Fibroblast of skin of scalp (primary cell): ENCODE data around the gene OR8D2. TPM values are rescaled to one million over a fixed set of nuclear protein-coding genes. Genes with fewer than 3 reads are reported as not detected.

ENCODE experiments used
- DNase-seq: peaks from one replicate; pipeline ENCODE4 v3.0.0-alpha.2; 2013
- polyA plus RNA-seq, 2 experiments: library from polyadenylated mRNA; unstranded; fragments of 120-200 nt; gene quantifications; one replicate each; pipeline ENCODE4 v1.2.1, GENCODE V29; 2013; ENCODE audit not compliant: insufficient read length in 2 of 2

The OR8D2 gene, protein sequence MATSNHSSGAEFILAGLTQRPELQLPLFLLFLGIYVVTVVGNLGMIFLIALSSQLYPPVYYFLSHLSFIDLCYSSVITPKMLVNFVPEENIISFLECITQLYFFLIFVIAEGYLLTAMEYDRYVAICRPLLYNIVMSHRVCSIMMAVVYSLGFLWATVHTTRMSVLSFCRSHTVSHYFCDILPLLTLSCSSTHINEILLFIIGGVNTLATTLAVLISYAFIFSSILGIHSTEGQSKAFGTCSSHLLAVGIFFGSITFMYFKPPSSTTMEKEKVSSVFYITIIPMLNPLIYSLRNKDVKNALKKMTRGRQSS
- not detected for polyA plus RNA-seq (2013, experiment 1 of 2; ENCODE audit: insufficient read length)
- not detected for polyA plus RNA-seq (2013, experiment 2 of 2; ENCODE audit: insufficient read length)

DNA sequence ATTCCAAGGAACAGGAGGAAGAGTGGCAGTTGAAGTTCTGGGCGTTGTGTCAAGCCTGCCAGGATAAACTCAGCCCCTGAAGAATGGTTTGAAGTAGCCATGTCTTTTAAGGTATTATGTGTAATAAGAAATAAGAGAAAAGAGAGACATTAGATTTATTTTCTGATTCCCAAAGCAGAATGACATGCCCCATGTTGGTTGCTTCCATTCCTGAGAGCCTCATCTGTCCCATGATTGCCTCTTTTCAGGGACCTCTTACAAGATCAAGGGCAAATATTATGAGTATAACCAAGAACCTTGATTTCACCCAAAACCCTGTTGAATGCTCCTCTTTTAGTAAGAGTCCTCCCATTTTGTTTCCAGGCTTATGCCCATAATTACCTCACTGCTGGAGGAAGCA is at the start of gene OR8D2:
OR8D2 (minus strand) TSS at position 101 of the 400 bp plus-strand sequence; CDS start at position 101, 0 bp downstream.
- no peak for DNase-seq

DNA sequence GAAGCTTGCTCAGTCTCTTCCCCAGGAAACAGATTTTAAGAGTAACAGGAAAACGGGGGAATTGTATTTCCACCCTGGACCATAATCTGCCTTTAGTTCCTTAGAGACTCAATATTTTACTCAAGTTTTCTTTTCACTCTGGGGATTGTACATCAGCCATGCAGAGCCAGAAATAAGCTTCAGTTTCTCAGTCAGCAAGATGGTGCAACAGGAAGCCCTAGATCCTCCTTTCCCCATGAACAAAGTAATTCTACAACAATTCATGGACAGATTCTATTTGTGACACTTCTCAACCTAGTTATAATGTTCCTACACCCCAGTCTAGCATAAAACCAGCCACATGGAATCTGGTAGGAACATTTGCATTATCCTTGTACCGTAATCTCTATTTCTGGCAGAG is 39.6 kb upstream of the OR8D2 start:
- no peak for DNase-seq

DNA sequence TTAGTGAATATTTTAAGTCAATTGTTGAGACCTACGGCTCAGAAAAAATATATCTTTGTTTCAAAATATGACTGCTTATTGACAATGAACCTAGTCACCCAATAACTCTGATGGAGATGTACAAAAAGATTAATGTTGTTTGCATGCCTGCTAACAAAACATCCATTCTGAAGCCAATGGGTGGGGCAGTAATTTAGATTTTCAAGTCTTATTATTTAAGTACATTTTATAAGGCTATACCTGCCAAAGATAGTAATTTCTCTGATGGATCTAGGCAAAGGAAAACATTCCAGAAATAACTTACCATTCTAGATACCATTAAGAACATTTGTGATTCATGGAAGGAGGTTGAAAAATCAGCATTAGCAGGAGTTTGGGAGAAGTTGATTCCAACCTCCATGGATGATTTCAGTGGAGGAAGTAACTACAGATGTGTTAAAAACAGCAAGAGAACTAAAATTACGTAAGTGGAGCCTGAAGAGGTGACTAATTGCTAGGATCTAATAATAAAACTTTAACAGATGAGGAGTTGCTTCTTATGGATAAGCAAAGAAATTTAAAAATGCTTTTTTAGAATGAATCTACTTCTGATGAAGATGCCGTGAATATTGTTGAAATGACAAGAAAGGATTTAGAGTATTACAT is 26.4 kb upstream of the OR8D2 start:
- DNase-seq = no peak

DNA sequence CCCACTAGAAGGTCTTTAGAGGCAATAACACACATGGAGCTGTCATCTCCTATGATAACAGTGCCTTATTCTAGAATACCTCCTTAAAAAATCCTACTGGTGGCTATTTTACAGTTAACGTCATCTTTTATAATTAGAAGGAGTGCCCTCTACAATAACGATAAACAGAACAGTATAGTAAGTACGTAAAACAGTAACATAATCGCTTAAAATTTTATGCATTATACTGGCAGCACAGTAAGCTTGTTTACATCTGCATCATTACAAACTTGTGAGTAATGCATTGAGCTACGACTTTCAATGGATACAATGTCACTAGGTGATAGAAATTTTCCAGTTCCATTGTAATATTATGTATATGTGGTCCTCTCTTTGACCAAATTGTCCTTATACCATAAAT is 24.3 kb upstream of the OR8D2 start:
- no peak for DNase-seq

DNA sequence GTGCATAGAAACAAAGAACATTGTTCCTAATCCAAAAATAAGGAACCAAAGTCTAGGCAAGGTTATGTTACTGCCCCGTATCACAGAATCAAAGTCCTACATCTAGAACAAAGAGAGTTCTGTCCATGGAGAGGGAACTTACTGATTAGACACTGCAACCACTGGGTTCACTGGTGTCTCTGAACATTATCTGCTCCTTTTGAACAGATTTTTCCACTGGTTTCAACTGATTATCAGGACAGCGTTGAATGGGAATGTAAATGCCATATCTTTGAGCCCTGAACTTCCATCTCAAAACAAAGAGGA is 20.1 kb upstream of the OR8D2 start:
- DNase-seq = no peak

DNA sequence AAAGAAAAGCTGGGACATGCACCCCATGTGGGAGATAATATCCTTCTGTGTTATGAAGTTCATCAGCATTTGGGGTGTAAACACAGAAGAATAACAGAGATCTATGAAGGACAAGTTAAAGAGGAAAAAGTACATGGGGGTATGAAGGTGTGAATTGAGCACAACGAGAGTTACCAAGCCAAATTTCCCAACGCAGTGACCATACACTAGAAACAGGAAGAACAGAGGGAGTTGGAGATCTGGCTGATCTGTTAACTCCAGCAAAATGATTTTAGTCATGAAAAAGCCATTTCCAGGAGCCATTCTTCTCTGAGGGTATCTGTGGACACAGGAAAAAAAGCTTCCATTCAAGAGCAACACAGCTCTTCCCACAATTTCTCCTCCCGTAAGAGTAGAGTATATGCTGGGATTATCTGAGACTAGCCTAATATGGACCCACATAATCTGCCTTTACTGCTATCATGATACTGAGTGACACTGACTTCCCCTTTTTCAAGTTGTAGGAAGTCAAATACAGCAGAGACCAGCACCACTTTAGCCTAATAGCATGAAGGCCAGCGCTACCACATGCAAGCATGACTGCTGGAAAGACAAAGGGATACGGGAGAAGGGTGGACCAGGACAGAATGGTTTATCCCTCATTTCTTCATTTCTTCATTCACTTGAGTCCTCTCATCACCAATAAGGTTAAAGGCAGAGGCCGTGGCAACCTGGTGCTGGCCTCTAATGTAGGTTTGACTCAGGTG is 19.6 kb upstream of the OR8D2 start:
- no peak for DNase-seq

DNA sequence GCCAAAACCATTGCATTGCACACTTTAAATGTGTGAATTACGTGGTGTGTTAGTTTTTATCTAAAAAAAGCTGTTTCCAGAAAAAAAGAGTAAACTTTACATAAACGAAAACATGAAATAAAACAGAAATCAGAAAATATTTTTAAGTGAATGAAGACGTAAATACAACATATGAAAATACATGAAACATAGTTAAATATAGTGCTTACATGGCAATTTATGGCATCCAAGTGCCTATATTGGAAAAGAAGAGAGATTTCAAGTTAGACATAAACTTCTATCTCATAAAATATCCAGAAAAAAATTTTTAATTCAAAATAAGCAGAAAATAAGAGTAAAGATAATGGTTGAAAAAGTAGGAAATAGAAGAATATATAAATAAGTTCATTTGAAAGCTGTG is 11.9 kb upstream of the OR8D2 start:
- no peak for DNase-seq

DNA sequence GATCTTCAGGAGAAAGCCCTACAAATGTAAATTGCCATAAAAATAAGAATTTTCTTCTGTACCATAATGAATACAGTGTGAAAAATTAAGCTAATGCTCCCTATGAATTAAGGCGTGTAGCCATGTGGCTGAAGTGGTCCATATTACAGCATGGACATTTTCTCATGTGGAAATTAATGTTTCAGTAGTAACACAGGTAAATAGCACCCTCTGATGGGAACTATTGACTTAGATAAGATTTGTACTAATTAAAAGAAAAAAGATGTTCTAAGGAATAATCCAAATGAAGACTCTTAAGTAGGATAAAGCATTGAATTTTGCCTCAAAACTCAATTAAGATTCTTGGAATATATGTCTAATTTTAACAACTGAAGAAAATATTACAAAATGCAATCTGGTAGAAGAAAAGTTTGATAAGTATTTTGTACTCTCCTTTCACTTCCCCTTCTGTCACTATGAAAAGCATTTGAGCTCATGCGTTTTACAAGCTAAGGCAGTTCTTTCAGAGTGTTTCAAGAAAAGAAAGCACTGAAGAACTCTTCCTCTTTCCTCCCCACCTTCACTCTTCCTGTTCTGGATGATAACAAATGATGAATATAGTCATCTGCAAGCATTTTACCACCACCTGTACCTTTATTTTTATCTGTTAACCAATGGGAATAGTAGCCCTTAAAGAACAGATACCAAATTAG is 9.9 kb upstream of the OR8D2 start:
- no peak for DNase-seq

DNA sequence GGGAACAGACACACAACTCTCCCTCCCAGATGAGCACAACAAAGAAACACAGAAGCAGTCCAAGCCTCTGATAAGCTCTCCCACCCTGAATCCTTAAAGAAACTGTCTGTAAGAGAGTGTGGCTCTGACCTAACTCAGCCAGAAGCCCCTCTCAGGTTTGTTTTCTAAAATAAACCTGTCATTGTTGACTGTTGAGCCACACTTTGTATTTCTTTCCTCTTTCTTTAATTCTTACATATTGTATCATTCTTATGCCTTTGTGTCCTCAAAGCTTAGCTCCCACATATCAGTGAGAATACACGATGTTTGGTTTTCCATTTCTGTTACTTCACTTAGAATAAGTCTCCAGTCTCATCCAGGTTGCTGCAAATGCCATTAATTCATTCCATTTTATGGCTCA is 7.8 kb upstream of the OR8D2 start:
- DNase-seq = no peak

DNA sequence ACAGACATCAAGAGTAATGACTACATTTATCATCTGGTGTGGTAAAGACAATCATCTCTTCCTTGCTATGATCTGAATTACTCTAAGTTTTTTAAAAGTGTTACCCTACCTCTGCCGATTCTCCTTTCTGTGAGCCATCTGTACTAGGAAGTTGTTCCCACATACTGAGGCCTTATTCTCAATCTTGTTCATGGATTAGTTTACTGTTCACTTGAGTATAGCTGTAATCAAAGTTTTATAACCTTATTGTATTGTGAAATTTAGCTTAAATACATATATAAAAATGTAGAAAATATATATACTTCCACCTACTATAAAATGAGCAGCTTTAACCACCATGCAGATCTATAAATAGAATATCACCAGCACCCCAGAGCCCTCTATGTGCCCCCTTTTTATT is 2.4 kb upstream of the OR8D2 start:
- DNase-seq = no peak

DNA sequence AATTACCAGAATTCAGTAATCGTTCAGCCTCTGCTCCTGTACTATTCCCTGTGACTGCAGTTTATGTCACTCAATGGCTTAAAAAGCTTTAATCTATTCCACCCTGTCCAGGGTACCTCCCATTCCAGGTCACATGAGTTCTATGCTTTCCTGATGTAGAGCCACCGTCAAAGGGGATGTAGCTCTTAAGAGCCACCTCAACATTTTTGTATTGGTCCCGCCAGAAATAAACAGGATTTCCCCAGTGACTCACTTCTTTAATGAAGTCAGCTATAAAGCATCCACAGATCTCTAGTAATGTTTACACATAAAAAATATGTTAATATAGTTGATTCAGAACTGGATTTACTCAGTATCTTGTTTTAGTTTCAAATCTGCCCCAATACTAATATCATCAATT is 4.9 kb downstream of the OR8D2 start:
- DNase-seq = no peak

DNA sequence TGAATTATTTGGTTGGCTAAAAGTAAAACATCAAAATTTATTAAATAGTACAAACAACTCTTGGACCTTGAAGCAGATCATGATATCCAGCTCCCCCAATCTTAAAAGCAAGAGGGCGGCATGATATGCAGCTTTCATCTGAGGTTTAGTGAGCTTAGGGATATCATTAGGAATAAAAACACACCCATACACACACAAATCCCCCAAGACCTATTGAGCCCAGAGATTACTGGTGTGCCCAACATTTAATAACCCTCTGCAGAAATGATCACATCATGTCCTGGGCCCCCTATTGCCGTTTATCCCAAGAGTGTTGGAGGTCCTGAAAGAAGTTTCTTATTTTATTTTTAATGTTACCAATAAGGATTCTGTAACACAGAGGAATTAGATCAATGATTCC is 6.1 kb downstream of the OR8D2 start, which contains the start of gene OR8D1:
OR8D1 (minus strand) TSS at position 101 of the 400 bp plus-strand sequence. CDS start 3,183 bp downstream, outside the sequence.
- no peak for DNase-seq

DNA sequence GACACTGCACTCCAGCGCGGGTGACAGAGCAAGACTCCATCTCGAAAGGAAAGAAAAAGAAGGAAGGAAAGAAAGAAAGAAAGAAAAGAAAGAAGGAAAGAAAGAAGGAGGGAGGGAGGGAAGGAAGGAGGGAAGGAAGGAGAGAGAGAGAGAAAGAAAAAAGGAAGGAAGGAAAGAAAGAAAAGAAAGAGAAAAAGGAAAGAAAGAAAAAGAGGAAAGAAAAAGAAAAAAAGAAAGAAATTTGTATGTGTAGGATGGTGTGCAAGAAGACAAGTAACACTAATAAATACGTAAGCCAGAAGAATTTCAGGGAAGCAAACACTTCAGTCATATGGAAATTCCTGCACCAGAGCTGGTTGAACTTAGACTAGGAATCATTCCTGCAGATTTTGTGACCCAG is 6.9 kb downstream of the OR8D2 start:
- DNase-seq = no peak

DNA sequence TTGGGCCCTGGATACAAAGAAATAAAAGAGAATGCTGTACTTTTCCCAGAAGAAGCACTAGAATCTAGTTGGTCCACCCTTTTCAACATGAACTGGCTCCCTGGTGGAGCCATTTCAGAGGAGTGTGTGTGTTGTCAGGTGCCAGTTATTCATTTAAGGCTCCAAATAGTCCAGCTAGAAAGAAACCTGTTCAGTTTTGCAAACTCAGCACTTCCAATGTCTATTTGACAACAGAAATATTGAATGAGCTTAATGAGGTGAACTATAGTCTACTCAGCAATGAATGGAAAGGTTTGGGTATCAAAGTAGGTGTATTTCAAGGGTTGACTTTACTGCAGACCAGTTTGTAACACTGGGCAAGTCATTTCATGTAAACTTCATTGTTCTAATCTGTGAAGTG is 8.3 kb downstream of the OR8D2 start:
- DNase-seq = no peak

DNA sequence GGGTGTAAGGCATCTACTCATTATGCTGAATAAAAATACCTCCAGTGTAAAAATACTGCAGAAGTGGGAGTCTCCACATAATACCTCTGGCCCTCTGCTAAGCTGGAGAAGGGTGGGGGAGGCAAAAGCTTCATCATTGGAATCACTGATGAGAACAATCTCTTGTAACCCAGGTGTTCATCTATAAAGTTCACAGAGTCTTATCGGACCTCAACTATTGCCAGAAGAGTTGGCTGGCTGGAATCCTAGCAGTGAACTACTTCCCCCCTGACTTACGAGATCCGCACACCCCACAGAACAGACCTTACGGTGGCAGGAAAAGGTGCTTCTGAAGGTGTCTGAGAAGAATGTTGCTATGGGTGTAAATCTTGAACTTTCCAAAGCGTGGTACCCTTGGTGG is 8.7 kb downstream of the OR8D2 start:
- DNase-seq = no peak

DNA sequence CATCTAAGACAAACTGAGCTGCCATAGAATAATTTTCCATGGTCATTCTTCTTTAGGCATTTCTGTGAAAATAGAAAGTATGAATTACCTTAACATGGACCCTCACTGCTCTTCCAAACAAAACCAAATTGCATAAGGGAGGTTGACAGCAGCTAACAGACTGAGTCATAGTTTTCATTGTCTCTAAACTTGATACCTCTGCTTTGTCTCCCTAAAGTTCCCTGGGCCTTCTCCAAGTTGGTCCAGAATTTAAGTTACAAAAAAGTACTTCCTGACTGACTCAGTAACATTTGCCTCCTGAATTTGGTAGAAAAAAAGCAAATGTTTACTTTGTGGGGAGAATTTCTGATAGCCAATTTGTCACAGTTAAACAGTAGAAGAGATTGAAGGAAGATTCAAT is 9.3 kb downstream of the OR8D2 start:
- DNase-seq = no peak

DNA sequence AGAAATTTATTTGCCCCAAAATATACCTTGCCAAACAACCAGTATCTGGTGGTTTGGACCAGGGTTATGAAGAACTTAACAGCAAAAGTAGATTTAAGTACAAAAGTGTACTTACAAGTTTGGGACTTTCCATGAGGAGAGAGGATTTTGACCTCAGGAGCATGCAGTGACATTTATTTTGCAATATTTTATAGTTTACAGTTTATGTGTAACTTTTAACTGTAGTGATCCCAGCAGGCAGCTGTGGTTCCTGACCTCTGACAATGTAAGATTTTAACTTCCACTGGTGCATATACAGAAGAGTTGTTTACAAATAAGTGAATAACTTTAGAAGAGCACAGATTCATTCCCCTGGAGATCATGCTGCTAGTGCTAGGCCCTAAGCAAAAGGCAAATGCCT is 12.9 kb downstream of the OR8D2 start:
- DNase-seq = no peak

DNA sequence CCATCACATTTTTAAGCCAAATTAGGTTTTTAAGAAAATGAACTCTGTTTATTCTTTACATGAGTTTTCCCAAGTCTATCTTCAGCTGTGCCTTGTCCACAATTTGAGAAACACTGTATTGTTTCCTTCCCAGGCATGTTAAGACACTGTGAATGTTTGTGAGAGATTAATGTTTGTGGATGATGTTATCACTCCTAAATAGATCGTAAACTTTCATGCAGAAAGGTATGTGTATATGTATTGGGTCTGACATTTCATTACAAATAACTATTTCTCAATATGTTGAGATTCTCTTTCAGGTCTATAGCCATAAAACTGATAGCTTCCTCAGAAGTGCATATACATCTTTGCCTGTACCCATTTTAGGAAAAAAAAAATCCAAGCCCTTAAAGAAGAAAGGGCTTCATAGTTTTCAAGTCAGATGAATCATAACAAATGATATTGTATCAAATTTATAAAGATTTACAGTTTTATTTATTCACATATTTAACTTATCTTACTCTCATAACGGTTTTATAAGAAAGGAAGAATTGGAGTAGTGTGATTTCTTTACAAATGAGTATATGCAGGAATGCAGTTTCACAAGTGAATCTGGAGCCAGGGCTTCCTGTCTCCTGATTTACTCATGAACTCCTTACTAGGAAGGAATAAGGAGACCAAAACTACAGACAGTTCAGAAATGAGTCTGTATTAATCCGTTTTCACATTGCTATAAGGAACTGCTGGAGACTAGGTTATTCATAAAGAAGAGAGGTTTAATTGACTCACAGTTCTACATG is 17.5 kb downstream of the OR8D2 start:
- DNase-seq = no peak

DNA sequence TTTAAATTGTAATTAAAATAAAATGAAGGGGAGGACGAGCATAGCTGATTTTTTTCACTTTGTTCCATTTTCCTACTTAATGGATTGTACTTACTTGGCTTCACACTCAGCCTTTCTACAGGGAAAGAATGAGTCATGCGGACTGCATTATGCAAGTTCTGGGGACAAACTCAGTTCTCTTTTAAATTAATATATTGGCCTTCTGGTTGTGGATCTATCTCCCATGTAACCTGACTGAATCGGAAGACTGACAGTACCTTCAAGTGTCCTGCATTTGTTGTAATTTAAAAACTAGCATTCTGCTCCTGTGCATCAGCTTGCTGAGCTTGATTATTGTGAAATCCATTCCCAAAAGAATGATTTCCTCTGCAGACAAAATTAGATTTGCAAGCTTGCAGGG is 18.4 kb downstream of the OR8D2 start:
- DNase-seq = peak; percentile 49

DNA sequence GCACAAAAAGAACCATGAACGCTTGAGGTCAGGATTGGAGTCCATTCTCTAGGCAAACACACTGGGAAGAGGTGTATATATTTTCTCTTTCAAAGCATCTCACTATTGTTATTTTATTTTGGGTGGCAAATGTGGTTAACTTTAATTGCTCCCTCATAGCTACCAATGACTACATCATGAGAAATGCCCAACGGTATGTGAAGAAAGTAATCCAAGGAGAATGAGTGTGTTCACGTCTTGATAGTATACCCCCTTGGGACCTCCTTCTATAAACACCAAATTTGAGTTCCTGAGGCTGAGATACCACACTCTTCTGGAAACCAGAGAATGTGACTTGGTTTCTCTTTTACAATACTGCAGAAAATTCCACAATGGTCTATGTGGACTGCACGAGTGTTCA is 22.1 kb downstream of the OR8D2 start:
- peak; percentile 65 for DNase-seq

DNA sequence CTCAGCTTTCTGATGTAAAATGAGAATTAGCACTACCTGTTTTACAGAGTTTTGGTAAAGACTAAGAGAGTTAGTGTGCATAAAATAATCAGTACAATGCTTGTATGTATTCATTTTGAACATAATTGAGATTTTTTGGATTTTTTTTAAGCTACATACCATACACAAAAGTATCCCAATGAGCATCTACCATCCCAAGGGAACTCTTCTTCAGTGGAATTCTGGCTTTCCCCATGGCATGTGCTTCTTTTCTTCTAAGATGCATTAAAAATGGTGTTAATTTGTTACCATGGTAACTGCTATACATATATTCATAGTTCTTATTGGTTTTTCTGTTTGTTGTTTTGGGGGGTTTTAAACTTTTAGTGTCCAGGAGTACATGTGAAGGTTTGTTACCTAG is 24.0 kb downstream of the OR8D2 start:
- DNase-seq = peak; percentile 51

DNA sequence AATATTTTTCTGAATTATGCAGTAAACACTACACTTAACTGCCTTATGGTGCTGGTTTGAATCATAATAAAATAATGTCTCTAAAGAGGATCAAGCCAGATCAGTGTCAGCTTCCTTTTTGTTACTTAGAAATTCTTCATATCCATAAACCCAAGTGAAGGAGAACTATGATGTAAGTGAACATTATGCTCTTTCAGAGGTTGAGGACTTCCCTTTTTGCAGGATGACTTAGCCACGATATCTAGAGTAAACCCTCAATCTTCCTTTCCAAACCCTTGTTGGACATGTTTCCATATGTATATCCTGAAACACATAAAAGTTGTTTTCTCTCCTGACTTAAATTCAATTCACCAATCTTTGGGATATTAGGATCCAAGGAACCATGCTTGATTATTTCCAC is 25.3 kb downstream of the OR8D2 start:
- DNase-seq = no peak
